Heart right ventricle (tissue), 16 donors: ENCODE measurements around the gene NUBP1. TPM values are rescaled to one million over a fixed set of nuclear protein-coding genes. Genes with fewer than 3 reads are reported as not detected.
"Not testable (repeated sequence)": the region's sequence is repeated elsewhere in the genome, so short reads cannot be mapped to it uniquely, and the experiment has no call there.

Experiments used
- ATAC-seq, 8 donors: fragments of 200-7000 bp; cut with Tn5 transposase; one replicate each; pipeline ENCODE4 v1.9.1; 2020; ENCODE audit warnings: mild to moderate bottlenecking in 8 of 8, moderate library complexity in 8 of 8, moderate number of reproducible peaks in 1 of 8
- DNase-seq, 2 donors: peaks; one replicate each; pipeline ENCODE4 v3.0.0-alpha.2; 2020
- H3K27ac ChIP-seq, 10 donors: fragments of 200-600 bp; sonication (generic) in 2 of 10; one replicate each; pipeline versions ENCODE4 v1.5.0 to v1.8.0; 2020 to 2022; ENCODE audit warnings: mild to moderate bottlenecking in 3 of 10
- H3K27me3 ChIP-seq, 7 donors: fragments of 200-600 bp; one replicate each; pipeline ENCODE4 v1.8.0; 2021 to 2022; ENCODE audit warnings: mild to moderate bottlenecking in 2 of 7
- H3K36me3 ChIP-seq, 9 donors: fragments of 200-600 bp; sonication (generic) in 1 of 9; one replicate each; pipeline versions ENCODE4 v1.5.0 to v1.8.0; 2020 to 2022; ENCODE audit warnings: mild to moderate bottlenecking in 2 of 9
- H3K4me1 ChIP-seq, 9 donors: fragments of 200-600 bp; sonication (generic) in 1 of 9; one replicate each; pipeline versions ENCODE4 v1.5.0 to v1.8.0; 2020 to 2022; ENCODE audit warnings: mild to moderate bottlenecking in 4 of 9
- H3K4me3 ChIP-seq, 10 donors: fragments of 200-600 bp; sonication (generic) in 2 of 10; one replicate each; pipeline versions ENCODE4 v1.5.0 to v1.8.0; 2020 to 2022; ENCODE audit warnings: mild to moderate bottlenecking in 7 of 10, moderate library complexity in 2 of 10
- H3K9me3 ChIP-seq, 11 donors: fragments of 200-600 bp in 10 of 11; sonication (generic) in 2 of 11; one replicate each; pipeline versions ENCODE4 v1.5.0 to v1.8.0; 2013 to 2022; ENCODE audit warnings: mild to moderate bottlenecking in 2 of 11, control low read depth in 1 of 11, moderate library complexity in 1 of 11
- WGBS, 2 donors: extraction: QIAGEN DNeasy Blood & Tissue Kit; methylation state at CpG; one replicate each; pipeline ENCODE4 v1.1.7; 2013; ENCODE audit warnings: inconsistent platforms in 1 of 2; 5-methylcytosine and 5-hydroxymethylcytosine counted together
- intact Hi-C, 10 donors: fragments of 100-400 bp; cut with DNase I; formaldehyde crosslinking; loops; one replicate each; pipeline versions ENCODE4 v1.11.1 to v1.14.2; 2022
- polyA plus RNA-seq, 2 donors: library from polyadenylated mRNA; stranded (reverse); fragments of 200-250 nt; gene quantifications; one replicate each; pipeline ENCODE4 v1.2.3, GENCODE V29; 2013
- total RNA-seq, 10 donors: library from RNA; stranded (reverse); fragmentation: NEBNext Ultra II Directional in 3 of 10; extraction: Animal tissue kit (Norgen Biotek cat#: 25700) in 3 of 10; gene quantifications; one replicate each; pipeline versions ENCODE4 v1.2.1 to v1.2.4, GENCODE V29; 2021 to 2023
- TF ChIP-seq, protein P1 (sequence below), 9 donors: fragments of 200-600 bp; sonication (generic) in 2 of 9; IDR thresholded peaks; one replicate each; pipeline versions ENCODE4 v1.5.0 to v1.8.0; 2021 to 2022; ENCODE audit warnings: antibody characterized with exemption in 9 of 9, mild to moderate bottlenecking in 5 of 9, moderate library complexity in 1 of 9
- donor health status: Arrhythmogenic right ventricular cardiomyopathy.
- donor health status: ischemic (EF 13 %, LVEDD 7.1; RV severe dilation, severe dysfunction).
- donor health status: healthy with polysubstance abuse.
- donor health status: DM: no; HTN: yes; CAD: no.
- donor health status: DM: no; HTN: no; CAD: no.
- donor health status: ischemic (EF 25% LVEDD 6.9; RV normal size, moderate dysfunction).
- donor health status: ischemic (EF 25% LVEDD 5.7; RV mildly dilated, moderate dysfunction).
- donor health status: healthy.
- donor health status: DM: yes; HTN: yes; CAD: no.
- donor health status: Ischemic cardiomyopathy.
- donor health status: ischemic (EF 35%, LVEDD 5.7; RV mildly dilated, moderate dysfunction).
- donor health status: nonischemic (EF 11% LVEDD 7.7; RV severe dilation, severe dysfunction).
- donor health status: DM: yes; HTN: yes; CAD: no.
- donor health status: PGD.
- donor health status: ischemic (EF 29% LVEDD 5.4; RV normal size, mild dysfunction).
- donor health status: nonischemic (EF 23%, LVEDD 6.1; RV moderate dilation, normal function).

NUBP1 gene
- total and polyA plus RNA-seq, 12 donors, result 44.1 to 82.1 (median 53.4) TPM

DNA sequence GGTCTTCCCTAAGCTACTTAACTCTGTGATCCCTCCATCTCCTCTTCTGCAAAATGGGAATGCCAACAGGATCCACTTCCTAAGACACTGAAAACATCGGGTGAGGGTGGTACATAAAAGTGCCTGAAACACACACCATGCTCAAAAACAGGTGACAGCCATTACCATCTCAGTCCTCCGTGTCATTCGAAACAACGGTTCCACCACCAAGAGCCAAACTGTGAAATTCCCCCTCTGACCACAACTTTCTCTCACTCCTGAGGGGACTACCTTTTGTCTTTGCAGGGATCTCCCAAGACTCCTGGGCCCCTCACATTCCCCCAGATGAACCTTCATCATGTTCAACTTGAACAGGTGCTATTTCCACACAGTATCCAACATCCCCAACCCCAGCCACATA lies 37.0 kb downstream of the NUBP1 start:
- WGBS, 2 donors, result 91 to 92% methylated on average over 4 of the region's 4 CpGs
- H3K4me1 ChIP-seq, result no peaks in the 10 kb centered on the region
- TF ChIP-seq, protein P1, sequence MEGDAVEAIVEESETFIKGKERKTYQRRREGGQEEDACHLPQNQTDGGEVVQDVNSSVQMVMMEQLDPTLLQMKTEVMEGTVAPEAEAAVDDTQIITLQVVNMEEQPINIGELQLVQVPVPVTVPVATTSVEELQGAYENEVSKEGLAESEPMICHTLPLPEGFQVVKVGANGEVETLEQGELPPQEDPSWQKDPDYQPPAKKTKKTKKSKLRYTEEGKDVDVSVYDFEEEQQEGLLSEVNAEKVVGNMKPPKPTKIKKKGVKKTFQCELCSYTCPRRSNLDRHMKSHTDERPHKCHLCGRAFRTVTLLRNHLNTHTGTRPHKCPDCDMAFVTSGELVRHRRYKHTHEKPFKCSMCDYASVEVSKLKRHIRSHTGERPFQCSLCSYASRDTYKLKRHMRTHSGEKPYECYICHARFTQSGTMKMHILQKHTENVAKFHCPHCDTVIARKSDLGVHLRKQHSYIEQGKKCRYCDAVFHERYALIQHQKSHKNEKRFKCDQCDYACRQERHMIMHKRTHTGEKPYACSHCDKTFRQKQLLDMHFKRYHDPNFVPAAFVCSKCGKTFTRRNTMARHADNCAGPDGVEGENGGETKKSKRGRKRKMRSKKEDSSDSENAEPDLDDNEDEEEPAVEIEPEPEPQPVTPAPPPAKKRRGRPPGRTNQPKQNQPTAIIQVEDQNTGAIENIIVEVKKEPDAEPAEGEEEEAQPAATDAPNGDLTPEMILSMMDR (IDR thresholded peaks at IDR 0.05), result no peak
- ATAC-seq, result no peak
- intact Hi-C loops, result loop anchor here in 1 of 10 donors (5.0 kb wide), 1 partner anchor 37 kb away; the partner anchor contains the start of gene TVP23A
- no peak for DNase-seq
- no peaks in the 10 kb centered on the region for H3K27me3 ChIP-seq
- H3K27ac ChIP-seq, result no peak overlapping the region
- H3K4me3 ChIP-seq, result no peak overlapping the region
- no peaks in the 10 kb centered on the region for H3K36me3 ChIP-seq
- no peaks in the 10 kb centered on the region for H3K9me3 ChIP-seq

DNA sequence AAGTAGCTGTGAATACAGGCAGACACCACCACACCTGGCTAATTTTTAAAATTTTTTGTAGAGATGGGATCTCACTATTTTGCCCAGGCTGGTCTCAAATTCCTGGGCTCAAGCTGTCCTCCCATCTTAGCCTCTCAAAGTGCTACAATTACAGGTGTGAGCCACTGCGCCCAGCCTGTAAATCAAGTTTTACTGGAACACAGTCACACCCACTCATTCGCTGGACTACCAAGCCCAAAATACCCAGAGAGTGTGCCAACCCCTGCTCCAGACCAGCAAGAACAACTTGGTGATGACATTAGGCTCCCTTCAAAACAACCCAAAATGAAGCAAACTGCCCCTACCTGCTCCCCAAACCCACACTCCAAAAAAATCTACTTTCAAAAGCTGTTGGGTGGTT lies 39.0 kb downstream of the NUBP1 start:
- Histone ChIP-seq H3K27ac (no peak overlapping the region), H3K36me3 (no peaks in the 10 kb centered on the region), H3K27me3 (no peaks in the 10 kb centered on the region), H3K4me1 (no peaks in the 10 kb centered on the region), H3K9me3 (no peaks in the 10 kb centered on the region), H3K4me3 (no peak overlapping the region)
- TF ChIP-seq, protein P1 (IDR thresholded peaks at IDR 0.05), result no peak
- intact Hi-C loops, result loop anchor here in 1 of 10 donors (5.0 kb wide), 1 partner anchor 35 kb away; the partner anchor contains the start of gene TVP23A
- WGBS, 2 donors, result 98% methylated on average over 2 of the region's 2 CpGs
- ATAC-seq, result no peak
- no peak for DNase-seq

DNA sequence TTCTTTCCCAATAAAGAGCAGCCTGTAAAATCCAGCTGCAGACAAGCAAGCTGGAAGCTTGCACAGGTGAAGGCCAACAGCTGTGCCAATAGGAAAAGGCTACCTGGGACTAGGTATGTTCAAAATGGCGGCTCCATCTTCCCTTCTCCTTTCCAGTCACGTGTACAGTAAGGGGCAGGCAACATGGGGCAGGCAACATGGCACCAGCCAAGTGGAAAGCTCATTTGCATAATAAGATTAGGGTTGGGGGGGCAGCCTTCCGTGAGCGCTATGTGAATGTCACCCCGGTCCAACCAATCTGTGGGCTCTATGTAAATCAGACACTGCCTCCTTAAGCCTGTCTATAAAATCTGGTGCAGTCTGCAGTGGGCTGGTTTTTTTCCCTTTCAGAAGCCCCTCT lies 43.7 kb downstream of the NUBP1 start:
- Histone ChIP-seq H3K4me1 (peaks cover 0 to 7% (median 0%) of the 10 kb centered on the region in 9 donors), H3K36me3 (no peaks in the 10 kb centered on the region), H3K27ac (no peak overlapping the region), H3K4me3 (no peak overlapping the region), H3K27me3 (no peaks in the 10 kb centered on the region), H3K9me3 (no peaks in the 10 kb centered on the region)
- no peak for ATAC-seq
- intact Hi-C loops, result no loop called here
- TF ChIP-seq, protein P1 (IDR thresholded peaks at IDR 0.05), result no peak
- DNase-seq, result no peak
- WGBS, 2 donors, result 76 to 88% methylated on average over 5 of the region's 5 CpGs

DNA sequence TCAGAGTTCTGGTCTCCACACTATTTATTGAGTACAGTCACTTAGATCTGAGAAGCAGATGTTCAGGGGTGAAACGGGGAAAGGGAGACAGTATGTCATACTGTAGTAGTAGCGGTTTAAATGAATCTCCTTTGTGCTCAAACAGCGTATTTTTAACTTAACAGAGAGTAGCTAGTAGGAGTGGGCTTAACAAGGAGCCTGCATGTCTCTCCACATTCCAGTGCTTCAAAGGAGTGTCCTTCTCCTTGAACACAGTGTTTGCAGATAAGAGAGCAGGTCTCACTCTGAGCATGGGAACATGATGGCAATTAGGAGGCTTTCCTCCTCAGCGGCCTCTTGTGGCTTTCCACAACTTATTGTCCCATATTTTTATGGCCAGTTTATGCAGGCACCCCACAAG lies 45.0 kb downstream of the NUBP1 start:
- intact Hi-C loops, ATAC-seq, H3K27me3 ChIP-seq, H3K4me3 ChIP-seq, DNase-seq, H3K36me3 ChIP-seq, H3K9me3 ChIP-seq, H3K27ac ChIP-seq: not testable (repeated sequence)
- TF ChIP-seq, protein P1 (IDR thresholded peaks at IDR 0.05), result peak in 1 of 9 donors; percentile 3
- H3K4me1 ChIP-seq, result peaks cover 0 to 11% (median 0%) of the 10 kb centered on the region in 9 donors
- 61 to 65% methylated on average over 4 of the region's 4 CpGs for WGBS, 2 donors
